ENCODE measurements around the gene AP1G2.

Gene AP1G2

GRCh38 chr14:23604675-23605170, 37.1 kb upstream of the AP1G2 start:
- TF ChIP-seq, protein P1, sequence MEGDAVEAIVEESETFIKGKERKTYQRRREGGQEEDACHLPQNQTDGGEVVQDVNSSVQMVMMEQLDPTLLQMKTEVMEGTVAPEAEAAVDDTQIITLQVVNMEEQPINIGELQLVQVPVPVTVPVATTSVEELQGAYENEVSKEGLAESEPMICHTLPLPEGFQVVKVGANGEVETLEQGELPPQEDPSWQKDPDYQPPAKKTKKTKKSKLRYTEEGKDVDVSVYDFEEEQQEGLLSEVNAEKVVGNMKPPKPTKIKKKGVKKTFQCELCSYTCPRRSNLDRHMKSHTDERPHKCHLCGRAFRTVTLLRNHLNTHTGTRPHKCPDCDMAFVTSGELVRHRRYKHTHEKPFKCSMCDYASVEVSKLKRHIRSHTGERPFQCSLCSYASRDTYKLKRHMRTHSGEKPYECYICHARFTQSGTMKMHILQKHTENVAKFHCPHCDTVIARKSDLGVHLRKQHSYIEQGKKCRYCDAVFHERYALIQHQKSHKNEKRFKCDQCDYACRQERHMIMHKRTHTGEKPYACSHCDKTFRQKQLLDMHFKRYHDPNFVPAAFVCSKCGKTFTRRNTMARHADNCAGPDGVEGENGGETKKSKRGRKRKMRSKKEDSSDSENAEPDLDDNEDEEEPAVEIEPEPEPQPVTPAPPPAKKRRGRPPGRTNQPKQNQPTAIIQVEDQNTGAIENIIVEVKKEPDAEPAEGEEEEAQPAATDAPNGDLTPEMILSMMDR (IDR thresholded peaks at IDR 0.05; ENCODE audit: control insufficient read depth, insufficient read depth, low read depth, low read length, missing control alignments), result no peak
- no peak overlapping the region for H3K4me3 ChIP-seq (ENCODE audit: control insufficient read depth, low read depth, low read length)
- no peak for DNase-seq (ENCODE audit: low read depth)

DNA sequence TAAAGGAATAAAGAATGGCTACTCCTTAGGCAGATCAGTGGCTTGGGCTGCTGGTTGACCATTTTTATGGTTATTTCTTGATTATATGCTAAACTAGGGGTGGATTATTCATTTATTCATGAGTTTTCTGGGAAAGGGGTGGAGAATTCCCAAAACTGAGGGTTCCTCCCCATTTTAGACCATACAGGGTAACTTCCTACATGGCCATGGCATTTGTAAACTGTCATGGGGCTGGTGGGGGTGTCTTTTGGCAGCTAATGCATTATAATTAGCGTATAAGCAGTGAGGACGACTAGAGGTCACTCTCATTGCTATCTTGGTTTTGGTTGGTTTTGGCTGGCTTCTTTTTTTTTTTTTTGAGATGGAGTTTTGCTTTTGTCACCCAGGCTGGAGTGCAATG, 36.6 kb upstream of the AP1G2 start:
- H3K4me3 ChIP-seq (ENCODE audit: control insufficient read depth, low read depth, low read length), result no peak overlapping the region
- DNase-seq (ENCODE audit: low read depth), result no peak
- TF ChIP-seq, protein P1 (IDR thresholded peaks at IDR 0.05; ENCODE audit: control insufficient read depth, insufficient read depth, low read depth, low read length, missing control alignments), result no peak

DNA sequence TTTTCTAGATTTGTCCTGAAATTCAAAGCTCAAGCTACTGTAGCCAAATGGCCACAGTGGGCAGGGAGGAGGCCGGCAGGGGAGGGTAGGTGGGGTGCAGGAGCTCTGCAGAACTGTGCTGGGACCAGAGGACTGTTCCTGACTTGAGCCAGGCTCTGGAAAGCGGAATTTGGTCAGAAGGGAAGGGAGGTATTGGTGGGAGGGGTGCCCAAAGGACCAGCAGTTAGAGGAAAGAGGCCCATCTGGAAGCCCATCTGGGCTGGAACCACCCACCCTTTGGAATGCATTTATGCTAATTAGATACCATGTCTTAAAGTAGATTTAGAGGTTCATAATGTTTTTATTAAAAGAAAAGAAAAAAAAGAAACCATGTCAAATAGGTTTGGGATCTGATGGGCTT, 35.5 kb upstream of the AP1G2 start:
- no peak for DNase-seq (ENCODE audit: low read depth)
- H3K4me3 ChIP-seq (ENCODE audit: control insufficient read depth, low read depth, low read length), result no peak overlapping the region
- TF ChIP-seq, protein P1 (IDR thresholded peaks at IDR 0.05; ENCODE audit: control insufficient read depth, insufficient read depth, low read depth, low read length, missing control alignments), result no peak

- no peak overlapping the region for H3K4me3 ChIP-seq (ENCODE audit: control insufficient read depth, low read depth, low read length)
- DNase-seq (ENCODE audit: low read depth), result no peak
- TF ChIP-seq, protein P1 (IDR thresholded peaks at IDR 0.05; ENCODE audit: control insufficient read depth, insufficient read depth, low read depth, low read length, missing control alignments), result no peak
Measured at GRCh38 chr14:23602181-23603095, 34.8 kb upstream of the AP1G2 start.

GRCh38 chr14:23601845-23602180, 34.2 kb upstream of the AP1G2 start:
- TF ChIP-seq, protein P1 (IDR thresholded peaks at IDR 0.05; ENCODE audit: control insufficient read depth, insufficient read depth, low read depth, low read length, missing control alignments), result no peak
- DNase-seq (ENCODE audit: low read depth), result no peak
- no peak overlapping the region for H3K4me3 ChIP-seq (ENCODE audit: control insufficient read depth, low read depth, low read length)

DNA sequence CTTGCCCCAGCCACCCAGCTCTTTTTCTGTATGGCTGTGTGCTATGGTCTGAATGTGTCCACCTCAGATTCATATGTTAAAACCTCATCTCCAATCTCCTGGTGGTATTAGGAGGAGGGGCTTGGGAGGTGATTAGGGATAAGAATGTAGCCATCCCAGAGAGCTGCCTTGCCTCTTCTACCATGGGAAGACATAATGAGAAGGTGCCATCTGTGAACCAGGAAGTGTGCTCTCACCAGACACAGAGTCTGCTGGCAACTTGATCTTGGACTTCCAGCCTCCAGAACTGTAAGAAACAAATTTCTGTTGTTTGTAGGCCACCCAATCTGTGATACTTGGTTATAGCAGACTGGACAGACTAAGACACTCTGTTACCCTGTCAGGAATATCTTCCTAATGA, 33.8 kb upstream of the AP1G2 start:
- no peak overlapping the region for H3K4me3 ChIP-seq (ENCODE audit: control insufficient read depth, low read depth, low read length)

More for the DNA sequence above, 33.8 kb upstream of the AP1G2 start:
- no peak for DNase-seq (ENCODE audit: low read depth)
- TF ChIP-seq, protein P1 (IDR thresholded peaks at IDR 0.05; ENCODE audit: control insufficient read depth, insufficient read depth, low read depth, low read length, missing control alignments), result no peak
